ENCODE results near the gene RFPL1. TPM values are rescaled to one million over a fixed set of nuclear protein-coding genes. Genes with fewer than 3 reads are reported as not detected.
A peak's percentile ranks its signal among the peaks of the same experiment; 100 is the strongest.
"Not testable (repeated sequence)": the region's sequence is repeated elsewhere in the genome, so short reads cannot be mapped to it uniquely, and the experiment has no call there.

Gene RFPL1
- total RNA-seq (2016; rRNA removed; fragmentation: Illumina TruSeq; extraction: Trizol) (not detected in 2 replicates), polyA plus RNA-seq (2011; rRNA removed) (not detected in 2 replicates), polyA minus RNA-seq (2011; rRNA and poly(A)+ RNA removed; ENCODE audit: low replicate concordance) (not detected in 2 replicates), Bru-seq, nascent RNA (not detected), BruChase-seq, experiment 1, labeled RNA remaining after a 6-hour chase (not detected), BruChase-seq, experiment 2, labeled RNA remaining after a 2-hour chase (not detected)
- not detected in 2 replicates for total RNA-seq (2016; cell fraction: cytosol; rRNA removed; fragmentation: Illumina TruSeq; extraction: Trizol; ENCODE audit: low read depth)
- not detected in 2 replicates for total RNA-seq (2016; cell fraction: insoluble cytoplasmic fraction; rRNA removed; fragmentation: Illumina TruSeq; extraction: Trizol)
- not detected in 2 replicates for total RNA-seq (2016; cell fraction: membrane; rRNA removed; fragmentation: Illumina TruSeq; extraction: Trizol)
- not detected in 2 replicates for total RNA-seq (2016; cell fraction: nucleus; rRNA removed; fragmentation: Illumina TruSeq; extraction: Trizol)
- polyA plus RNA-seq (2011; cell fraction: cytosol; rRNA removed), result not detected in 2 replicates
- polyA plus RNA-seq (2011; cell fraction: nucleus; rRNA removed), result not detected in 2 replicates
- not detected in 2 replicates for polyA plus RNA-seq (2012)
- polyA plus RNA-seq (2016; cell fraction: cytosol; fragmentation: Illumina TruSeq; extraction: Trizol; ENCODE audit: low read depth), result not detected in 2 replicates
- not detected in 2 replicates for polyA plus RNA-seq (2016; cell fraction: insoluble cytoplasmic fraction; fragmentation: Illumina TruSeq; extraction: Trizol; ENCODE audit: low read depth)
- not detected in 2 replicates for polyA plus RNA-seq (2016; cell fraction: membrane; fragmentation: Illumina TruSeq; extraction: Trizol; ENCODE audit: low read depth)
- polyA plus RNA-seq (2016; cell fraction: nucleus; fragmentation: Illumina TruSeq; extraction: Trizol; ENCODE audit: insufficient read depth, low read depth), result not detected in 2 replicates
- polyA minus RNA-seq (2011; cell fraction: cytosol; rRNA and poly(A)+ RNA removed), result not detected in 2 replicates
- not detected in 2 replicates for polyA minus RNA-seq (2011; cell fraction: nucleus; rRNA and poly(A)+ RNA removed)
- long read RNA-seq, experiment 1, result 0 reads
- long read RNA-seq, experiment 2, result 0 reads

DNA sequence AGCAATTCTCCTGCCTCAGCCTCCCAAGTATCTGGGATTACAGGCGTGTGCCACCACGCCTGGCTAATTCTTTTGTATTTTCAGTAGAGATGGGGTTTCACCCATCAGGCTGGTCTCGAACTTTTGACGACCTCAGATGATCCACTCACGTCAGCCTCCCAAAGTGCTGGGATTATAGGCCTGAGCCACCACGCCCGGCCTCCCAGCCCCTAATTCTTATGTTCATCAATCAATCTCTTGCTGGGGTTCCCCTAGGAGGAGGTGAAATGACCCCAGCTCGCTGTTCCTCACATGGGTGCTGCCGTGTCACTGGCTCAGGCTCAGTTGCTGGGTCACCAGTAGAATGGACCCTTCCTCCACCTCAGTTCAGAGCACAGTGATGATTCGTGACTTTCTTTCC, at the start of gene RFPL1:
Gene RFPL1 (plus strand): TSS at position 301 of the 400 bp plus-strand sequence.
- H3K4me1 ChIP-seq (ENCODE audit: insufficient read depth, low read length); H3K27ac ChIP-seq (ENCODE audit: extremely low read length, insufficient read depth, low read length); ATAC-seq; H3K4me2 ChIP-seq (ENCODE audit: low read depth, low read length); intact Hi-C loops (cut with micrococcal nuclease; ENCODE audit: unreplicated experiment); H3K9ac ChIP-seq (ENCODE audit: insufficient read depth, low read depth, low read length); H3K36me3 ChIP-seq (replicated peaks in 1 of 2; ENCODE audit: control insufficient read depth in 1 of 2, insufficient read depth in 2 of 2, low read length in 2 of 2); H3K9me3 ChIP-seq (ENCODE audit: low read length); DNase-seq (ENCODE audit: low spot score); FAIRE-seq; in situ Hi-C loops (cut with HindIII; ENCODE audit: extremely low pct_ligation_motif_present, low pct_unique_long_range_greater_than_20kb); H3K4me3 ChIP-seq (replicated peaks in 1 of 3; ENCODE audit: insufficient read depth in 1 of 3, low read depth in 2 of 3, low read length in 3 of 3); BruUV-seq (replicated peaks); H2AFZ ChIP-seq (ENCODE audit: low read length); POLR2A ChIA-PET; CTCF ChIA-PET (ENCODE audit: low intra/inter-chr PET ratio, low total read pairs); H4K20me1 ChIP-seq (ENCODE audit: insufficient read depth, low read length); H3K79me2 ChIP-seq (ENCODE audit: insufficient read depth, low read length): not testable (repeated sequence)
- H3K27me3 ChIP-seq (ENCODE audit: control insufficient read depth in 1 of 2, insufficient read depth in 2 of 2, low read length in 2 of 2), result peaks cover 0 to 25% of the 10 kb centered on the region in 2 experiments; a peak in 3 of 5 replicates
- 26% methylated on average over 9 of the region's 10 CpGs for WGBS (ENCODE audit: low lambda C conversion rate)

- FAIRE-seq, result no peak
- BruUV-seq (replicated peaks), result no TSS peak
- 12% methylated on average over 7 of the region's 9 CpGs for WGBS (ENCODE audit: low lambda C conversion rate)
- TF ChIP-seq ZNF136 (CRISPR knock-in tag; IDR thresholded peaks at IDR 0.05; ENCODE audit: low read depth) (no peak), CHD4 (IDR thresholded peaks at IDR 0.05; ENCODE audit: borderline replicate concordance, low read length) (no peak), ATF6 (CRISPR knock-in tag; conservative IDR thresholded peaks at IDR 0.05) (no peak), MTA1 (CRISPR knock-in tag; IDR thresholded peaks at IDR 0.05; ENCODE audit: borderline replicate concordance) (no peak), ZNF414 (CRISPR knock-in tag; IDR thresholded peaks at IDR 0.05) (no peak), EEA1 (CRISPR knock-in tag; IDR thresholded peaks at IDR 0.05; ENCODE audit: borderline replicate concordance) (no peak), ZBTB20 (CRISPR knock-in tag; IDR thresholded peaks at IDR 0.05; ENCODE audit: borderline replicate concordance, low read depth) (no peak), POGZ (CRISPR knock-in tag; IDR thresholded peaks at IDR 0.05) (no peak), ZNF34 (CRISPR knock-in tag; IDR thresholded peaks at IDR 0.05; ENCODE audit: borderline replicate concordance) (no peak), PHF8 (CRISPR knock-in tag; IDR thresholded peaks at IDR 0.05) (no peak)
- TF ChIP-seq, protein P1, sequence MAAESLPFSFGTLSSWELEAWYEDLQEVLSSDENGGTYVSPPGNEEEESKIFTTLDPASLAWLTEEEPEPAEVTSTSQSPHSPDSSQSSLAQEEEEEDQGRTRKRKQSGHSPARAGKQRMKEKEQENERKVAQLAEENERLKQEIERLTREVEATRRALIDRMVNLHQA (CRISPR knock-in tag; IDR thresholded peaks at IDR 0.05), result no peak
Observed at GRCh38 chr22:29388759-29389090, 49.7 kb upstream of the RFPL1 start.

More at GRCh38 chr22:29388759-29389090, 49.7 kb upstream of the RFPL1 start:
- in situ Hi-C loops (cut with HindIII; ENCODE audit: extremely low pct_ligation_motif_present, low pct_unique_long_range_greater_than_20kb) (no loop called here), intact Hi-C loops (cut with micrococcal nuclease; ENCODE audit: unreplicated experiment) (no loop called here)
- no peak for DNase-seq (ENCODE audit: low spot score)
- H3K4me3 ChIP-seq (replicated peaks in 1 of 3; ENCODE audit: insufficient read depth in 1 of 3, low read depth in 2 of 3, low read length in 3 of 3), result peak overlapping the region; percentile 68 to 92 (median 81); a peak in 5 of 6 replicates
- peak; percentile 11; the same call in 2 of the 3 replicates for ATAC-seq
- peak overlapping the region; percentile 82 for H2AFZ ChIP-seq (ENCODE audit: low read length)
- peak overlapping the region; percentile 34 for H3K27ac ChIP-seq (ENCODE audit: extremely low read length, insufficient read depth, low read length)
- H3K36me3 ChIP-seq (replicated peaks in 1 of 2; ENCODE audit: control insufficient read depth in 1 of 2, insufficient read depth in 2 of 2, low read length in 2 of 2), result no peaks in the 10 kb centered on the region
- peak overlapping the region; percentile 89 for H3K4me2 ChIP-seq (ENCODE audit: low read depth, low read length)
- no peaks in the 10 kb centered on the region for H3K9me3 ChIP-seq (ENCODE audit: low read length)
- no peaks in the 10 kb centered on the region for H4K20me1 ChIP-seq (ENCODE audit: insufficient read depth, low read length)
- ChIA-PET CTCF (ENCODE audit: low intra/inter-chr PET ratio, low total read pairs) (no interaction called here), POLR2A (interaction anchor here (1.4 kb wide), 1 partner anchor 209 kb away, joined by 5 read pairs; no protein-coding TSS in a partner anchor)
- H3K27me3 ChIP-seq (ENCODE audit: control insufficient read depth in 1 of 2, insufficient read depth in 2 of 2, low read length in 2 of 2), result no peaks in the 10 kb centered on the region
- peaks cover 21% of the 10 kb centered on the region for H3K79me2 ChIP-seq (ENCODE audit: insufficient read depth, low read length)
- H3K4me1 ChIP-seq (ENCODE audit: insufficient read depth, low read length), result peaks cover 70% of the 10 kb centered on the region
- H3K9ac ChIP-seq (ENCODE audit: insufficient read depth, low read depth, low read length), result peak overlapping the region; percentile 59; the same call in 1 of the 2 replicates
